Measurements from ENCODE around the gene IFITM5.
A peak's percentile ranks its signal among the peaks of the same experiment; 100 is the strongest.

The IFITM5 gene

DNA sequence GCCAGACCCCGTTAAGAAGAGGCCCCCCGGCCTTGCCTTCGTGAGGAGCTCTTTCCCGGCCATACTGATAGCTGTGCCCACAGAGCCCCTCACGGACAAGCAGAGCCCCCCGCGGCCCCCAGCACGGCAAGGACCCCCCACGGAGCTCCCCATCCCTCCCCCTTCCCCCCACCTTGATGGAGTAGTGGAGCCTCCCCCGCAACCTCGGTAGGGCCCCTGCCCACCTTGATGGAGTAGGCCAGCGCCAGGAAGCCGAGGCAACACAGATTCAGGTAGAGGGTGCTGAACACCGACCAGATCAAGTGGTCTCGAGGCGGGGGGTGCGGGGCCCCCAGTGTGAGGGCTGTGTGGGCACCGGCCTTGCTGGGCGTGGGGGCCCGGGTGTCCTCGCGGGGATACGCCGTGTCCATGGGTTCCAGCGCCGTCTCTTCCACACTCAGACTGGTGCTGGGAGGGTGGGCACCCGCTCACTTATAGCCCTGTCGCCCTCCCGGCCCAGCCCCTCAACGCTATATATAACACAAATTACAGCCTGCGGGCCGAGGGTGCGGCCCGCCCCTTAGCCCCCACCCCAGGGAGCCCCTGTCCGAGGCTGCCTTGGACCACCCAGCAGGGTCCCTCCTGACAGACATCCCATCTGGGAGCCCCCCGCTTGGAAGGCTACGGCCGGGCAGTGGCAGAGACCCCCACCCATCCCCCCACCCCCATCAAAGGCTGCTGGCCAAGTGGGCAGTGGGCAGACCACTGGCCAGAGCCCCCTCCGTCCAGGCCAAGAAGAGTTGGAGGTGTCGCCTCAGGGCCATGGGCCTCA lies at the start of gene IFITM5:
Gene IFITM5, minus strand, starts transcription at position 446 of the 811 bp plus-strand sequence. Its CDS starts 36 bp downstream, at position 410.
- no peaks in the 10 kb centered on the region for H3K9me3 ChIP-seq (ENCODE audit: control insufficient read depth, insufficient read depth, low read depth, low read length)
- no peaks in the 10 kb centered on the region for H3K4me1 ChIP-seq (ENCODE audit: control insufficient read depth, insufficient read depth, low read length)
- H3K27ac ChIP-seq (ENCODE audit: extremely low read depth, low read depth, low read length): no peak within 1 kb of the TSS
- ChIA-PET CTCF (no interaction called here), POLR2A (no interaction called here)
- no peak within 1 kb of the TSS for H3K4me3 ChIP-seq (ENCODE audit: low read depth, low read length)
- TF ChIP-seq KLF8 (tag by site-specific recombination; IDR thresholded peaks at IDR 0.05): no peak
- no peak for TF ChIP-seq ZNF214 (tag by site-specific recombination; IDR thresholded peaks at IDR 0.05; ENCODE audit: borderline replicate concordance)
- TF ChIP-seq, protein P1, sequence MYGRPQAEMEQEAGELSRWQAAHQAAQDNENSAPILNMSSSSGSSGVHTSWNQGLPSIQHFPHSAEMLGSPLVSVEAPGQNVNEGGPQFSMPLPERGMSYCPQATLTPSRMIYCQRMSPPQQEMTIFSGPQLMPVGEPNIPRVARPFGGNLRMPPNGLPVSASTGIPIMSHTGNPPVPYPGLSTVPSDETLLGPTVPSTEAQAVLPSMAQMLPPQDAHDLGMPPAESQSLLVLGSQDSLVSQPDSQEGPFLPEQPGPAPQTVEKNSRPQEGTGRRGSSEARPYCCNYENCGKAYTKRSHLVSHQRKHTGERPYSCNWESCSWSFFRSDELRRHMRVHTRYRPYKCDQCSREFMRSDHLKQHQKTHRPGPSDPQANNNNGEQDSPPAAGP (tag by site-specific recombination; IDR thresholded peaks at IDR 0.05): no peak
- TF ChIP-seq, protein P2, sequence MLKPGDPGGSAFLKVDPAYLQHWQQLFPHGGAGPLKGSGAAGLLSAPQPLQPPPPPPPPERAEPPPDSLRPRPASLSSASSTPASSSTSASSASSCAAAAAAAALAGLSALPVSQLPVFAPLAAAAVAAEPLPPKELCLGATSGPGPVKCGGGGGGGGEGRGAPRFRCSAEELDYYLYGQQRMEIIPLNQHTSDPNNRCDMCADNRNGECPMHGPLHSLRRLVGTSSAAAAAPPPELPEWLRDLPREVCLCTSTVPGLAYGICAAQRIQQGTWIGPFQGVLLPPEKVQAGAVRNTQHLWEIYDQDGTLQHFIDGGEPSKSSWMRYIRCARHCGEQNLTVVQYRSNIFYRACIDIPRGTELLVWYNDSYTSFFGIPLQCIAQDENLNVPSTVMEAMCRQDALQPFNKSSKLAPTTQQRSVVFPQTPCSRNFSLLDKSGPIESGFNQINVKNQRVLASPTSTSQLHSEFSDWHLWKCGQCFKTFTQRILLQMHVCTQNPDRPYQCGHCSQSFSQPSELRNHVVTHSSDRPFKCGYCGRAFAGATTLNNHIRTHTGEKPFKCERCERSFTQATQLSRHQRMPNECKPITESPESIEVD (tag by site-specific recombination; IDR thresholded peaks at IDR 0.05): no peak
- no peak for TF ChIP-seq ZBTB8A (tag by site-specific recombination; IDR thresholded peaks at IDR 0.05)
- no peak for TF ChIP-seq SP3 (tag by site-specific recombination; IDR thresholded peaks at IDR 0.05)
- TF ChIP-seq ZNF416 (tag by site-specific recombination; IDR thresholded peaks at IDR 0.05): no peak
- TF ChIP-seq ZNF24 (tag by site-specific recombination; IDR thresholded peaks at IDR 0.05): no peak
- no peak for TF ChIP-seq ZBTB17 (tag by site-specific recombination; IDR thresholded peaks at IDR 0.05)
- TF ChIP-seq, protein P3, sequence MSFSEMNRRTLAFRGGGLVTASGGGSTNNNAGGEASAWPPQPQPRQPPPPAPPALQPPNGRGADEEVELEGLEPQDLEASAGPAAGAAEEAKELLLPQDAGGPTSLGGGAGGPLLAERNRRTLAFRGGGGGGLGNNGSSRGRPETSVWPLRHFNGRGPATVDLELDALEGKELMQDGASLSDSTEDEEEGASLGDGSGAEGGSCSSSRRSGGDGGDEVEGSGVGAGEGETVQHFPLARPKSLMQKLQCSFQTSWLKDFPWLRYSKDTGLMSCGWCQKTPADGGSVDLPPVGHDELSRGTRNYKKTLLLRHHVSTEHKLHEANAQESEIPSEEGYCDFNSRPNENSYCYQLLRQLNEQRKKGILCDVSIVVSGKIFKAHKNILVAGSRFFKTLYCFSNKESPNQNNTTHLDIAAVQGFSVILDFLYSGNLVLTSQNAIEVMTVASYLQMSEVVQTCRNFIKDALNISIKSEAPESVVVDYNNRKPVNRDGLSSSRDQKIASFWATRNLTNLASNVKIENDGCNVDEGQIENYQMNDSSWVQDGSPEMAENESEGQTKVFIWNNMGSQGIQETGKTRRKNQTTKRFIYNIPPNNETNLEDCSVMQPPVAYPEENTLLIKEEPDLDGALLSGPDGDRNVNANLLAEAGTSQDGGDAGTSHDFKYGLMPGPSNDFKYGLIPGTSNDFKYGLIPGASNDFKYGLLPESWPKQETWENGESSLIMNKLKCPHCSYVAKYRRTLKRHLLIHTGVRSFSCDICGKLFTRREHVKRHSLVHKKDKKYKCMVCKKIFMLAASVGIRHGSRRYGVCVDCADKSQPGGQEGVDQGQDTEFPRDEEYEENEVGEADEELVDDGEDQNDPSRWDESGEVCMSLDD (tag by site-specific recombination; IDR thresholded peaks at IDR 0.05): no peak
- H3K36me3 ChIP-seq (ENCODE audit: control insufficient read depth in 2 of 2, insufficient read depth in 1 of 2, low read length in 2 of 2): peaks cover 0 to 3% of the 10 kb centered on the region in 2 experiments; a peak in 1 of 3 replicates

DNA sequence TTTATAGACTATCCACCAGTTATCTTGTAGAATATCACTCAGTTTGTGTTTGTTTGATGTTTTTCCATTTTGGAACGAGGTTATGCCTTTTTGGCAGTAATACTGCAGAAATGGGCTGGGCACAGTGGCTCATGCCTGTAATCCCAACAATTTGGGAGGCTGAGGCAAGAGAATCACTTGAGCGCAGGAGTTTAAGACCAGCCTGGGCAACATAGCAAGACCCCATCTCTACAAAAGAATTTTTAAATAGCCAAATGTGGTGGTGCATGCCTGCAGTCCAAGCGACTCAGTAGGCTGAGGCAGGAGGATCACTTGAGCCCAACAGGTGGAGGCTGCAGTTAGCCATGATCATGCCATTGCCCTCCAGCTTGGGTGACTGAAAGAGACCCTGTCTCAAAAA lies 47.2 kb upstream of the IFITM5 start:
- POLR2A ChIA-PET: no interaction called here
- CTCF ChIA-PET: interaction anchor here (0.6 kb wide), 1 partner anchor 21 kb away, joined by 3 read pairs; no protein-coding TSS in a partner anchor
- no peak overlapping the region for H3K27ac ChIP-seq (ENCODE audit: extremely low read depth, low read depth, low read length)

More for the DNA sequence above, 47.2 kb upstream of the IFITM5 start:
- Histone ChIP-seq H3K9me3 (ENCODE audit: control insufficient read depth, insufficient read depth, low read depth, low read length) (no peaks in the 10 kb centered on the region), H3K36me3 (ENCODE audit: control insufficient read depth in 2 of 2, insufficient read depth in 1 of 2, low read length in 2 of 2) (no peaks in the 10 kb centered on the region), H3K4me1 (ENCODE audit: control insufficient read depth, insufficient read depth, low read length) (no peaks in the 10 kb centered on the region), H3K4me3 (ENCODE audit: low read depth, low read length) (no peak overlapping the region)
- TF ChIP-seq ZNF211 (tag by site-specific recombination; IDR thresholded peaks at IDR 0.05; ENCODE audit: low read depth) (no peak), ZNF2 (tag by site-specific recombination; IDR thresholded peaks at IDR 0.05) (no peak), BCL11B (tag by site-specific recombination; IDR thresholded peaks at IDR 0.05; ENCODE audit: low read depth) (no peak), ZFP41 (tag by site-specific recombination; IDR thresholded peaks at IDR 0.05; ENCODE audit: borderline replicate concordance) (no peak), ZBTB1 (tag by site-specific recombination; IDR thresholded peaks at IDR 0.05) (no peak), ZFP69B (tag by site-specific recombination; IDR thresholded peaks at IDR 0.05) (no peak), ZNF747 (tag by site-specific recombination; IDR thresholded peaks at IDR 0.05) (no peak), ZNF121 (tag by site-specific recombination; IDR thresholded peaks at IDR 0.05) (0 out of 2 replicates have a peak, but pooled peaks have one; percentile 38)
- TF ChIP-seq, protein P4, sequence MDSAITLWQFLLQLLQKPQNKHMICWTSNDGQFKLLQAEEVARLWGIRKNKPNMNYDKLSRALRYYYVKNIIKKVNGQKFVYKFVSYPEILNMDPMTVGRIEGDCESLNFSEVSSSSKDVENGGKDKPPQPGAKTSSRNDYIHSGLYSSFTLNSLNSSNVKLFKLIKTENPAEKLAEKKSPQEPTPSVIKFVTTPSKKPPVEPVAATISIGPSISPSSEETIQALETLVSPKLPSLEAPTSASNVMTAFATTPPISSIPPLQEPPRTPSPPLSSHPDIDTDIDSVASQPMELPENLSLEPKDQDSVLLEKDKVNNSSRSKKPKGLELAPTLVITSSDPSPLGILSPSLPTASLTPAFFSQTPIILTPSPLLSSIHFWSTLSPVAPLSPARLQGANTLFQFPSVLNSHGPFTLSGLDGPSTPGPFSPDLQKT (IDR thresholded peaks at IDR 0.05; ENCODE audit: borderline replicate concordance, low read depth, low read length): no peak

Data from HEK293 (cell line).